ENCODE measurements around the gene FRMD5.

GRCh38 chr15:44018151-44018550, 176.9 kb downstream of the FRMD5 start:
- no peak for TF ChIP-seq POLR2A (IDR thresholded peaks at IDR 0.05; ENCODE audit: borderline replicate concordance, extremely low read depth, insufficient read depth, insufficient read length)
- no peak for TF ChIP-seq REST (IDR thresholded peaks at IDR 0.05; ENCODE audit: low read depth)
- no peak for TF ChIP-seq SP1 (IDR thresholded peaks at IDR 0.05; ENCODE audit: low read depth)
- TF ChIP-seq CTCF (IDR thresholded peaks at IDR 0.05 in 2 of 3, conservative IDR thresholded peaks at IDR 0.05 in 1 of 3; ENCODE audit: borderline replicate concordance in 1 of 3, insufficient read depth in 1 of 3, low read depth in 2 of 3, low read length in 2 of 3) = no peak
